ENCODE measurements around the gene ERLEC1.
A peak's percentile ranks its signal among the peaks of the same experiment; 100 is the strongest.
"Not testable (repeated sequence)": the region's sequence is repeated elsewhere in the genome, so short reads cannot be mapped to it uniquely, and the experiment has no call there.

Gene ERLEC1, protein sequence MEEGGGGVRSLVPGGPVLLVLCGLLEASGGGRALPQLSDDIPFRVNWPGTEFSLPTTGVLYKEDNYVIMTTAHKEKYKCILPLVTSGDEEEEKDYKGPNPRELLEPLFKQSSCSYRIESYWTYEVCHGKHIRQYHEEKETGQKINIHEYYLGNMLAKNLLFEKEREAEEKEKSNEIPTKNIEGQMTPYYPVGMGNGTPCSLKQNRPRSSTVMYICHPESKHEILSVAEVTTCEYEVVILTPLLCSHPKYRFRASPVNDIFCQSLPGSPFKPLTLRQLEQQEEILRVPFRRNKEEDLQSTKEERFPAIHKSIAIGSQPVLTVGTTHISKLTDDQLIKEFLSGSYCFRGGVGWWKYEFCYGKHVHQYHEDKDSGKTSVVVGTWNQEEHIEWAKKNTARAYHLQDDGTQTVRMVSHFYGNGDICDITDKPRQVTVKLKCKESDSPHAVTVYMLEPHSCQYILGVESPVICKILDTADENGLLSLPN

DNA sequence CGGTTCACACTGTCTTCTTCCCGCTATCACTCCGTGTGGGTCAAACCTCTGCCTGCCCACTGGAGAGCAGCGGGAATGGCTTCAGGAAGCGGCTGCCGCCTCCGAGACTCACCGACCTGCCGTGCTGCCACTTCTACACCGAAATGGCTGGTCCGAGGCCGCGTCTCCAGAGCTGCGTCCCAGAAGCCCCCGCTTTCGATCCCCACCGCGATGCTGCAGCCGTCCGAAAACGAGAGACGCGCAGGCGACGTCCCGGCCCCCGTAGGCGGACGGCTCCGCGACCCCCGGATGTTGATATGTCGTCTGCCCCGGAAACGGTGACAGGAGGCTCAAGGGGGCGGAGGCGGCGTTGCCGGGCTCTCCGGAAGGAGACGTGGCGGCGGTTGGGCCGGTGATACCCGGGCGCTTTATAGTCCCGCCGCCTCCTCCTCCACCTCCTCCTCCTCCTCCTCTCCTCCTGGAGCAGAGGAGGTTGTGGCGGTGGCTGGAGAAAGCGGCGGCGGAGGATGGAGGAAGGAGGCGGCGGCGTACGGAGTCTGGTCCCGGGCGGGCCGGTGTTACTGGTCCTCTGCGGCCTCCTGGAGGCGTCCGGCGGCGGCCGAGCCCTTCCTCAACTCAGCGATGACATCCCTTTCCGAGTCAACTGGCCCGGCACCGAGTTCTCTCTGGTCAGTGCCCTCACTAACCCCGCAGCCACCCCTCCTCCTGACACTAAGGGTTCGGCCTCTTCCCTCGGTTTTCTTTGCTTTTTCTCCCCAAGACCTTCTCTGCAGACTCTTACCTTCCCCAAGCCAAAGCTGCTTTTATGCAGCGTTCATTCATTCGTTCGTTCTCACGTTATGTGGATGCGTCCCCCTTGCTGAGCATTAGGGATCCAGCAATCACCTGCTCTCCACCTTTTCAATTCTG is at the start of gene ERLEC1, which contains the start of gene ASB3:
Gene ERLEC1, plus strand, starts transcription at position 340 of the 909 bp plus-strand sequence. Its CDS starts 167 bp downstream, at position 507.
Gene ASB3, minus strand, starts transcription at position 249 of the 909 bp plus-strand sequence. CDS start 21,381 bp downstream, outside the sequence.
- DNase-seq, result peak; percentile 68

DNA sequence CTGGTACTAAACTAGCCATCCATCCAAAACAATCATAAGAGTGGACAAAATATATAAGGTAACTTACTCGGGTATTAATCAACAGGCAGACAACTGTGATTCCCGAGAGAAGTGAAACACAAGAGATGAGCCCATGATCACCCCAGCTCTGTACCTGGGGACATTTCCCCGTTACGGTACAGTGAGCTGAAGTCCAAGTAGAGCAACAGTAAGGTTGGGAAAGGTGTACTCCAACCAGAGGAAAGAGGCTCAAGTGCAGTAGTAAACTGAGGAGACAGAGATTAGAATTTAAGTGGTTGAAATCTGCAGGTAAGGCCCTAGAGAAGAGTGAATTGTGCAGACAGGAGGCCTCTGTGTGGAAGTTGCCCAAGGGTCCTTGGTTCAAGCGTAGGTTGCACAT is 49.8 kb upstream of the ERLEC1 start:
- no peak for DNase-seq

DNA sequence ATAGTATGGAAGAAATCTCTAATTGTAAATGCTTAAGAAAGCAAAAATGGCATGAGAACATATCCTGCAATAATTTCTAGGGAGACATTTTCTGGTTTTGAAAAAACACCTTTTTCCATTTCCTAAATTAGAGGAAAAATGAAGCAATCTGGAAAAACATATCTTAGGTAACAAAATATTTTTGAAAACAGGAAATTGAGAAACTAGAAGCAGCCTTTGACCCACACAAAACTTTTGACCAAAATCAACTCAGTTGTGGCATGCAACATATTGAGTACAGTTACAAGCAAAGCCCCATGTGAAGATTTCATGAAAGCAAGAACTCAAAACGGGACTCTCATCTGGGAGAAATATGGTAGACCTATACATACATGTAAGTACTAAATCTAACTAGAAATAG is 47.8 kb upstream of the ERLEC1 start:
- peak; percentile 27 for DNase-seq

- DNase-seq, result peak; percentile 31
Measured at GRCh38 chr2:53740170-53740569, 46.7 kb upstream of the ERLEC1 start.

DNA sequence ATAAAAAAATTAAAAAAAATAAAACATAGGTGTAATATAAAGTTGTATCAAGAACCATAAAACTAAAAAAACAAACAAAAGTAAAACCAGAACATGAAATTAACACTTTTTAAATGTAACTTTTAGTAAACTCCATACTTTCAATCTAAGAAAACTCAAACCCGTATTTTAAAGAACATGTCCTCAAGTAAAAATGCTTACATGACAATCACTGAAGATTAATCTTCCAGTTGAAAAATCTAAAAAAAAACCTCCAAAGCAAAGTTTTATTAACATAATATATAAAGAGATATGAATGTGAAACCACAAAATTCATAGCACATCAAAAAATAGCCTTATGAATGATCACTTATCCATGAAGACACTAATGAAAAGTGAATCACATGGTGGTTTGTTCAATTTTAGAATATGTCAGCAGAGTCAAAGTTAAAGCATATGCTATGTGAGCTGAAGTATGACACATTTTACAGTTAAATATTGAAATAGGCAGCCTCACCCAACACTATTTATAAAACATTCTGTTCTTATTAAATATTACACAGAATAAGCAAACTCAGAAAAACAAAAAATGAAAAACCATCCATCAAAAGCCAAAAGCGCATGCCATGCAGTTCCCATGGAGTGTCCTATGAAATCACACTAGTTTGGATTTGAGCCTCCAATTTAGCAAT is 42.3 kb upstream of the ERLEC1 start:
- DNase-seq, result no peak

- no peak for DNase-seq
Measured at GRCh38 chr2:53750041-53750768, 36.6 kb upstream of the ERLEC1 start.

GRCh38 chr2:53751728-53752127 is 35.1 kb upstream of the ERLEC1 start:
- DNase-seq, result no peak

GRCh38 chr2:53752385-53752784 is 34.5 kb upstream of the ERLEC1 start:
- DNase-seq, result no peak

- no peak for DNase-seq
Measured at GRCh38 chr2:53753041-53753440, 33.8 kb upstream of the ERLEC1 start.

- DNase-seq, result no peak
Measured at GRCh38 chr2:53755121-53755520, 31.7 kb upstream of the ERLEC1 start.

DNA sequence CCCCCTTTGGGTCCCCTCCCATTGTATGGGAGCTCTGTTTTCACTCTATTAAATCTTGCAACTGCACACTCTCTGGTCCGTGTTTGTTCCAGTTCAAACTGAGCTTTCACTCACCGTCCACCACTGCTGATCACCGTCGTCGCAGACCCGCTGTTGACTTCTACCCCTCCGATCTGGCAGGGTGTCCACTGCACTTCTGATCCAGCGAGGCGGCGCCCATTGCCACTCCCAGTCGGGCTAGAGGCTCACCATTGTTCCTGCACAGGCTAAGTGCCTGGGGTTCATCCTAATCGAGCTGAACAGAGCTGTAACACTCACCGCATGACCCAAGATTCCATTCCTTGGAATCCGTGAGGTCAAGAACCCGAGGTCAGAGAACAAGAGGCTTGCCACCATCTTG is 30.2 kb upstream of the ERLEC1 start:
- DNase-seq, result no peak

GRCh38 chr2:53757206-53757605 is 29.6 kb upstream of the ERLEC1 start:
- not testable (repeated sequence) for DNase-seq

DNA sequence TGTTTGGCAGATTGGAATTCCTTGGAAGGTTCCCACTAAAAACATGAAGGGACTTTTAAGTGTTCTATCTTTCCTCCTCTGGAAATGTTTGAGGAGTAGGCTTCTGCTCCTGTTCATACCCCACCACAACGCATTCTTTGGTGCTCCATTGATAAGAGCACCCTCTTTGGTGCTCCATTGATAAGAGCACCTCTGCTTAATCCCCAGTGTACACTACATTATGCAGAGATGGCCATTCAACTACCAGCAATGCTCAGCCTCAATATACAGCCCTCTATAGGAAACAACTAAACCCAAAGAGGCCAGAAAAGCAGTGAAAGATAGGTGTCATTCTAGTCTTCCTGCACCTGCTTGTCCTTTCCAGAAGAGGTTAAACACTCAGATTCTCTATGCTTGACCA is 21.1 kb upstream of the ERLEC1 start:
- no peak for DNase-seq

DNA sequence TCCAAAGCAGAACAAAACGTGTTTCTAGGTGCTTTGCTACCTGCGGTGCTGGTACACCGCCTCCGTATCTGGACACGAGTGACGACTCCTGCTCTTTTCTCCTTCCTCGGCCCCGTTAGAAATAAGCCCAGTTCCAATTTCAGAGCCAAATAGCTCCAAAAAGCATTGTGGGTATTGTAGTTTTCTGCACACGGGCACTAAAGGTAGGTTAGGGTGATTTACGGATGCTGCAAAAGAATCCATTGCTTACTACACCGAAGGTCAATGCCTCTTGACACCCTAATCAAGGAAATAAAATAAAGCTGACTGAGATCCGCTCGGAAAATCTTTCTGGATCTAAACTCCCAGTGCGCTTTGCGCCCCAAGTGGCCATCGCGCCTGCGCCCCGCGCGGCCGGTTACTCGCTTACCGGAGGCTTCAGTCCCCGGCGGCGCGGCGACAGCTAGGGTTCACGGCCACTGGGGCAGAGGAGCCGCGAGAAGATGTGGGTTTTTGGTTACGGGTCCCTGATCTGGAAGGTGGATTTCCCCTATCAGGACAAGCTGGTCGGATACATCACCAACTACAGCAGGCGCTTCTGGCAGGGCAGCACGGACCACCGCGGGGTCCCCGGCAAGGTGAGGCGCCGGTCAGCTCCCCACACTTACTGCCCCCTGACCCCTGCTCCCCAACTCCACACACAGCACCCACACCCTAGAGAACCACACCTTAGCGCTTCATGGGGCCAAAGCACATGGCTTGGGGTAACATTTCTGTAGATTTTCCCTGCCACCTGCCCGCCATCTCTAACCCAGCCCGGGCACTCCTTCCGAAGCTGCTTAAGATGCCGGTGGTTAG is 19.2 kb upstream of the ERLEC1 start, which contains the start of gene CHAC2:
Gene CHAC2, plus strand, starts transcription at position 400 of the 837 bp plus-strand sequence. Its CDS starts 83 bp downstream, at position 483.
- DNase-seq, result peak; percentile 76

GRCh38 chr2:53768242-53768542 is 18.7 kb upstream of the ERLEC1 start:
- DNase-seq, result peak; percentile 33

GRCh38 chr2:53769318-53769945 is 17.4 kb upstream of the ERLEC1 start:
- no peak for DNase-seq

DNA sequence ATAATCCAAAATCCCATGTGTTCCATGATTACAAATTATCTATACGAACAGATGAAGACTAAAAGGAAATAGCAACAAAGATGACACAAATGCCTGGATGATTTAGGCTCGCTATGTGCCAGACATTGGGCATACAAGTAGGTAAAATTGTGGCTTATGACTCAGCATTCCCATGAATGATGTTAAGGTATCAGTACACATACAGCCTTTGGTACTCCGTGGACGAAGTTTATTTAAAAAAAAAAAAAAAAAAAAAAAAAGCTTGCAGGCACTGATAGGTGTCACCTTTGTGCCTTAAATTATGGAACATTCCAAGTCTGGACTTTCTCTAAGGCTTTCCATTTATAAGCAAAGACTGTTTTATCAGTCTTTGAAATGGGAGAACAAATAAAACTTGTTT is 16.6 kb upstream of the ERLEC1 start:
- no peak for DNase-seq

- peak; percentile 78 for DNase-seq
Measured at GRCh38 chr2:53777134-53777533, 9.7 kb upstream of the ERLEC1 start.

- peak; percentile 70 for DNase-seq
Measured at GRCh38 chr2:53778536-53779162, 8.2 kb upstream of the ERLEC1 start.

- DNase-seq, result no peak
Measured at GRCh38 chr2:53780056-53780455, 6.8 kb upstream of the ERLEC1 start.
